ENCODE measurements around the gene EPB41L4A.

DNA sequence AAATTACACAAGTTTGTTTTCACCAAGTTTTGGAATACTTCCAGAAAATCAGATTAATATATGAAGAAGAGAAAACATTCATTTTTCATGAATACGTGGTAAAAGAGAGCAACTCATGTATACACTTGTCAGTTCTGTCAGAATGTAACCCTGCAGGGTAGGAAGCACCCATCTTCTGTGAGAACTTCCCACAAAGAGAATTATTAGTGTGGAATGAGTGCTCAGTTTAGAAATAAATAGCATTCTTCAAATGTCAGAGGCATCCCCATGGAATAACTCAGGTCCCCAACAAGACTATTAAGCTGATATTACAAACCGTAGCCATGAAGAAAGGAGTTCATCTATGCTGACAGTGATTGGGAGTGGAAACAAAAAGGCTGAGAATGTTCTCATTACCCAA is 45.2 kb downstream of the EPB41L4A start:
- TF ChIP-seq EZH2 (IDR thresholded peaks at IDR 0.05; ENCODE audit: insufficient read depth, poor library complexity, severe bottlenecking) (no peak), EZH2phosphoT487 (IDR thresholded peaks at IDR 0.05; ENCODE audit: insufficient read depth, low read depth) (no peak)

All from GM23248 (cell line).